Prostate gland (tissue), 2 donors: ENCODE measurements around the gene PCDHGA4.

ENCODE experiments used
- CTCF ChIP-seq, 4 experiments: fragments of 200-600 bp in 2 of 4; fragments of 450-650 bp in 2 of 4; sonication (generic) in 2 of 4; IDR thresholded peaks; 1 replicate in 3 of 4; 2 replicates in 1 of 4; pipeline ENCODE4 v1.5.1; 2016 to 2019; ENCODE audit warnings: antibody characterized with exemption in 4 of 4, mild to moderate bottlenecking in 2 of 4, moderate library complexity in 2 of 4
- POLR2A ChIP-seq: fragments of 450-650 bp; IDR thresholded peaks from one replicate; pipeline ENCODE4 v1.6.1; 2016; ENCODE audit warnings: antibody characterized with exemption, mild to moderate bottlenecking
- POLR2AphosphoS5 ChIP-seq: sonication (generic); formaldehyde crosslinking; IDR thresholded peaks from one replicate; pipeline ENCODE4 v1.6.1; 2017; ENCODE audit warnings: antibody characterized with exemption

GRCh38 chr5:141399555-141400258, 44.9 kb downstream of the PCDHGA4 start:
- TF ChIP-seq POLR2AphosphoS5, result no peak
- TF ChIP-seq CTCF (IDR thresholded peaks at IDR 0.05), result no peak
- TF ChIP-seq POLR2A, result no peak
